Neural cell (in vitro differentiated cells): ENCODE data around the gene DCAF7.

Source experiments
- CTCF ChIP-seq: fragments of 450-650 bp; IDR thresholded peaks from 2 replicates; pipeline ENCODE4 v1.5.1; 2014; ENCODE audit warnings: antibody characterized with exemption, mild to moderate bottlenecking, moderate library complexity; ENCODE audit not compliant: poor library complexity, severe bottlenecking
- MXI1 ChIP-seq: fragments of 450-650 bp; conservative IDR thresholded peaks from 2 replicates; pipeline ENCODE4 v1.6.1; 2014; ENCODE audit warnings: antibody characterized with exemption, mild to moderate bottlenecking; ENCODE audit not compliant: poor library complexity, severe bottlenecking
- POLR2AphosphoS5 ChIP-seq: IDR thresholded peaks from 2 replicates; pipeline ENCODE4 v1.6.1; 2012
- RAD21 ChIP-seq: fragments of 450-650 bp; conservative IDR thresholded peaks from 2 replicates; pipeline ENCODE4 v1.6.1; 2014; ENCODE audit warnings: antibody characterized with exemption, mild to moderate bottlenecking, moderate library complexity
- SMC3 ChIP-seq: fragments of 450-650 bp; conservative IDR thresholded peaks from 2 replicates; pipeline ENCODE4 v1.6.1; 2014; ENCODE audit warnings: antibody characterized with exemption, mild to moderate bottlenecking, moderate library complexity; ENCODE audit not compliant: poor library complexity
- TAF1 ChIP-seq: IDR thresholded peaks from 2 replicates; pipeline ENCODE4 v1.6.1; 2012; ENCODE audit warnings: low read depth
- TF ChIP-seq, protein P1 (sequence below): IDR thresholded peaks from 2 replicates; pipeline ENCODE4 v1.6.1; 2012; ENCODE audit warnings: borderline replicate concordance

DNA sequence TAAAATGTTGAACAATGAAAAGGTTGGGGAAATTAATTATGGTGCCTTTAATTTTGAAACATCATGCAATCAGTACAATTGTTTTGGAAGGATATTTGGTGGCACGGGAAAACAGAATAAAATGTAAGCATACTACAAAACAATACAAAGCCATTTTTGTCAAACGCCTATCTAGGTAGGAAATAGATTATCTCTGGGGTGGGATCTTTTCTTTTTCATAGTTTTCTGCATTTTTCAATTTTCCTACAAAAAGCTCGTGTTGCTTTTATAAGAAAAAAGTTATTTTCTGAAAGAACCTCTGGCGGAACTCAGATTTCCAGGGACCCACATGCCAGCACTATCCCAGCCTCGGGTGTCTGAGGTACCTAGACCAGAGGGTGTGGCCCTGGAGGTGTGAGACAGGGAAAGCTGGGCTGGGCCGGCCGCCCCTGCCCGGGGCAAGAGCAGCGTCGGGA is 71.0 kb downstream of the DCAF7 start:
- TF ChIP-seq, protein P1, sequence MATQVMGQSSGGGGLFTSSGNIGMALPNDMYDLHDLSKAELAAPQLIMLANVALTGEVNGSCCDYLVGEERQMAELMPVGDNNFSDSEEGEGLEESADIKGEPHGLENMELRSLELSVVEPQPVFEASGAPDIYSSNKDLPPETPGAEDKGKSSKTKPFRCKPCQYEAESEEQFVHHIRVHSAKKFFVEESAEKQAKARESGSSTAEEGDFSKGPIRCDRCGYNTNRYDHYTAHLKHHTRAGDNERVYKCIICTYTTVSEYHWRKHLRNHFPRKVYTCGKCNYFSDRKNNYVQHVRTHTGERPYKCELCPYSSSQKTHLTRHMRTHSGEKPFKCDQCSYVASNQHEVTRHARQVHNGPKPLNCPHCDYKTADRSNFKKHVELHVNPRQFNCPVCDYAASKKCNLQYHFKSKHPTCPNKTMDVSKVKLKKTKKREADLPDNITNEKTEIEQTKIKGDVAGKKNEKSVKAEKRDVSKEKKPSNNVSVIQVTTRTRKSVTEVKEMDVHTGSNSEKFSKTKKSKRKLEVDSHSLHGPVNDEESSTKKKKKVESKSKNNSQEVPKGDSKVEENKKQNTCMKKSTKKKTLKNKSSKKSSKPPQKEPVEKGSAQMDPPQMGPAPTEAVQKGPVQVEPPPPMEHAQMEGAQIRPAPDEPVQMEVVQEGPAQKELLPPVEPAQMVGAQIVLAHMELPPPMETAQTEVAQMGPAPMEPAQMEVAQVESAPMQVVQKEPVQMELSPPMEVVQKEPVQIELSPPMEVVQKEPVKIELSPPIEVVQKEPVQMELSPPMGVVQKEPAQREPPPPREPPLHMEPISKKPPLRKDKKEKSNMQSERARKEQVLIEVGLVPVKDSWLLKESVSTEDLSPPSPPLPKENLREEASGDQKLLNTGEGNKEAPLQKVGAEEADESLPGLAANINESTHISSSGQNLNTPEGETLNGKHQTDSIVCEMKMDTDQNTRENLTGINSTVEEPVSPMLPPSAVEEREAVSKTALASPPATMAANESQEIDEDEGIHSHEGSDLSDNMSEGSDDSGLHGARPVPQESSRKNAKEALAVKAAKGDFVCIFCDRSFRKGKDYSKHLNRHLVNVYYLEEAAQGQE, result no peak
- TF ChIP-seq POLR2AphosphoS5, result no peak
- no peak for TF ChIP-seq TAF1
- TF ChIP-seq CTCF, result no peak
- TF ChIP-seq SMC3, result no peak
- no peak for TF ChIP-seq RAD21
- no peak for TF ChIP-seq MXI1
